ENCODE data around the gene L3MBTL4. TPM values are rescaled to one million over a fixed set of nuclear protein-coding genes. Genes with fewer than 3 reads are reported as not detected.
"Not testable (repeated sequence)": the region's sequence is repeated elsewhere in the genome, so short reads cannot be mapped to it uniquely, and the experiment has no call there.

L3MBTL4 gene
- polyA plus RNA-seq, 3 donors: 1.1 to 1.8 (median 1.7) TPM

DNA sequence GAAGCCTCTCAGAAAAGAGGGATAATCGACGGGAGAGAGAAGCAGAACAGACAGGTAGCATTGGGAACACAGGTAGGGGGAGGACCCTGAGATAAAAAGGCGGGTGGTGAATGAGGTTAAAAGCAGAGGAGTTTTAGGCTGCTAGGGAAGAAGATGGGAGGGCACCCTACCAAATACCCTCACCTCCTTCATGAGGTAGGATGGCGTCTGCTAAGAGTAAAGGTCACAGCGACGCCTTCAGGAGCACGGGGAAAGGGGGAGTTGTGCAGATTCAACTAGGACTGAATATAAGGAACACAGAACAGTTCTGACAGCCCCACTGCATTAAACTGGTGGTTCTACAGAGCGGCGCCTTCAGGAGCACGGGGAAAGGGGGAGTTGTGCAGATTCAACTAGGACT, 142.6 kb downstream of the L3MBTL4 start:
- H3K27ac ChIP-seq (ENCODE audit: low read depth, low read length): not testable (repeated sequence)
- WGBS, 3 donors: 44 to 48% (median 48%) methylated on average over 9 to 10 of the region's 10 CpGs

DNA sequence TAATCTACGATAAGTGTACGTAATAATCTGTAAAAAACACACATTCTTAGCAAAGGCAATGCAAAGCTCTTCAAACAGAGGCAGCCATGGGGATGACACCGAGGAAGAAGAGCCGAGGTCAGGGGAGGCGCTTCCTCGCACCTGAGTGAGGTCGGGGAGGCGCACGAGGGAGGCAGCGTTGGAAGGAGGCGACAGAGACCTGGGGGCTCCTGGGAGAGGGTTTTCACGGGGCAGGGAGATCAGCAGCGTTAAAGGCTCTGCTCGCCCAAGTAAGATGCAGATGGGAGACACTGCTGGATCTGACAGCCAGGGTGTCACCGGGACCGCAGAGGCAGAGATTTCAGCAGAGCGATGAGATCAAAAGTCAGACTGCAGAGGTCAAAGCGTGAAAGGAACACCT, 143.1 kb downstream of the L3MBTL4 start:
- WGBS, 3 donors: 72 to 86% (median 76%) methylated on average over 17 to 18 of the region's 18 CpGs
- no peak overlapping the region for H3K27ac ChIP-seq (ENCODE audit: low read depth, low read length)

DNA sequence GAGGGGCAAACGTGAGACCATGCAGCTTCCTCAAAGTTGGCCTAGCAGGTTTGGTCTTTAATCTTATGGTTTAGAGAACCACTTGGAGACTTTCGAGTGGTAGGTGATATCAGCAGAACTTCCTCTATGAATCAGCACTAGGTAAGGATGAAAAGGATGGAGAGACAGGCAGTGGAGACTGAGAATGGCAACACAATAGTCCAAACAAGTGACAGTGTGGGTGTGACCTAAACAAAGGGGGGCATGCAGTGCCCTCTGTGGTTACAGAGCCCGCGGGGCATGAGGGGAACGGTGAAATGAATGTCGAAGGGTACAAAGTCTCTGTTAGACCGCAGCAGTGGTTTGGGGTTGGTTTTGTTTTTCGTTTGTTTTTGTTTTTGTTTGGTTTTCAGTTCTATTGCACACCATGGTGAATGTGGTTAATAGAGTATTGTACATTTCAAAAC, 143.9 kb downstream of the L3MBTL4 start:
- H3K27ac ChIP-seq (ENCODE audit: low read depth, low read length): no peak overlapping the region
- 79% methylated on average over 8 of the region's 8 CpGs for WGBS, 3 donors

DNA sequence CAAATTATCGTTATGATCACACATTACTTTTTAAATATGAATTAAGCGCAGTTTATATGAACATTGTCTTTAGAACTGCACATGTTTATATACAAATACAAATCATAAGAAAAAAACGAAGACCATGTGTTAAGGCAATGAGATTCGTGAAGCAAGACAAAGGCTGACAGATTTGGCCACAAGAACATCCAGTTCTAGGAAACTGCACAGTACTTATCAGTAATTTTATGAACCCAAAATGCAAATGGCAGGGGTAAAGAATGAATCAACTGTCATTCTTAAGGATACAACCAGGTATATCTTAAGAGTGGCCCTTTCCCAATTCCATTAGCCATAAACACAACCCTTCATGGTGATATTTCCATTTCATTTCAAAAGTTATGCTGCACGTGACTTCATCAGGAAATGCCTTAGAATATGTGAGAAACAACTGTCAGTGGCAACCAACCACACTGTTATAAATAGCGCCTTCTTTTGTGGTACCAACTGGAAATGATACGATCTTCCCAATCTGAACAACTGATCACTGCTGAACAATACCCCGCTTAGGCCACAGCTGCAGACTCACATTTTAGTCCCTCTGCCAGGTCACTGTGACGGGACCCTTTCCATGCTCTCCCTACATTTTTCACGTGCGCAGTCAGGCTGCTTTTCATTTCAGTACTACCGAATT, 144.9 kb downstream of the L3MBTL4 start:
- WGBS, 3 donors: 84 to 88% (median 84%) methylated on average over 12 of the region's 12 CpGs

DNA sequence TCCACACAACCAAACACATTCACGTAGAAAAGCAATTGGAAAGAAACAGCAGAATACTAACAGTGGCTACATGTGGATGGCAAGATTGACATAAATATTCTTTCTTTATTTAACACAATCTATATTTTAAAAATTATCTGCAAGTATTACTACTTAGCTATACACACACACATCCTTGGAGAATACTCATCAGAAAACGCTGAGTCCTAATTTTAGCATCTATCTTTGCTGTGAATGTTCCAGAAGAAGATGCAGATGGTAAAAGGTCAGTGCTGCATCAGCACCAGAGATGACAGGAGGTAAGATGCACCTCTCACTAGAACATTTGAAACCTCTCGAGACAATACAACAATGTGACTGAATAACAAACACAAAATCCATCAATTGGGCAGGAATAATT, 148.5 kb downstream of the L3MBTL4 start:
- H3K27ac ChIP-seq (ENCODE audit: low read depth, low read length): no peak overlapping the region
- 85 to 90% (median 90%) methylated on average over 3 of the region's 3 CpGs for WGBS, 3 donors

More for the DNA sequence above, 144.9 kb downstream of the L3MBTL4 start:
- H3K27ac ChIP-seq (ENCODE audit: low read depth, low read length): no peak overlapping the region

DNA sequence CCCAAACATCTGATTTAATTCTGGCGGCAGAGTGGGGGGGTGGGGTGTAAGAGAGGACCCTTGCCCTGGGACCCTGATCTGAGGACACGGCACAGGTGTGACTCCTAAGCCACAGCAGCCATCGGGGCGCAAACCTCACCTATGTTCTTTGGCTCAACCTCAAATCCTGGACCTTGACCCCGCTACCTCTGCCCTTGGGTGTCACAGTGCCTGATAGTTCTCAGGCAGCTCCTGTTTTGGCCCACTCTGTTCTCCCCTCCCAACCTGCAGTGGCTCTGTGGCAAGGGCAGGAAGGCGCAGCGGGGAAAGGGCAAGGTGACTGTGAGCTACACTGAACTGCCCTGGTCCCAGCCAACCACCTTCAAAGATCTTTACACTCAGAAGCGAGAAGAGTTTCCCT, 152.8 kb downstream of the L3MBTL4 start:
- WGBS, 3 donors: 96 to 97% (median 96%) methylated on average over 8 of the region's 8 CpGs
- no peak overlapping the region for H3K27ac ChIP-seq (ENCODE audit: low read depth, low read length)

DNA sequence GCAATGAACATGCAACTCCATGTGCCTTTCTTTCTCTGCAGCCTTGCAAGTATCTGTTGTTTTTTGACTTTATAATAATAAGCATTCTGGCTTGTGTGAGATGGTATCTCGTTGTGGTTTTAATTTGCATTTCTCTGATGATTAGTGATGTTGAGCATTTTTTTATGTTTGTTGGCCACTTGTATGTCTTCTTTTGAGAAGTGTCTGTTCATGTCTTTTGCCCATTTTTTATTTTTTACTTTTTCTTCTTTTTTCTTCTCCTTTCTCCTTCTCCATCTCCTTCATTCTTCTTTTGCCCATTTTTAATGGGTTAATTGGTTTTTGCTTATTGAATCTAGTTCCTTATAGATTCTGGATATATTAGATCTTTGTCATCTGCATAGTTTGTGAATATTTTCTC, 155.4 kb downstream of the L3MBTL4 start:
- 81 to 96% (median 88%) methylated on average over 1 of the region's 1 CpG for WGBS, 3 donors

DNA sequence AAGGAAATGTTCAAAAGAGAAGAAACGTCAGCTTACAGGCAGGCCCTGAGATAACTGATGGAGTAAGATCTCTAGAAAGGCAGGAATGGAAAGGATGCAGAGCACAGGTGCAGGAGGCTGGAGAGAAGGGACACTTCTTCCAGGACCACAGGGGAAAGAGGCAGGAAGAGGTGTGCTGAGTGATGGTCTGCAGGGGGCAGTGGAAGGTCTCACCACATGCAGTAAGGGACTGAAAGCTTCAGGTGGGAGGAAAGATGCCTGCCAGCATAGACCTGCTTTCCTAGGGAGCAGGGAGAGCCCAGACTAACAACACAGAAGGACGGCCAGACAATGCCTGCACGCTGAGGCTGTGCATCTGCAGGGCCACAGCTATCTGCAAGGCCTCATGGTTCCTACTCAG, 156.8 kb downstream of the L3MBTL4 start:
- WGBS, 3 donors: 89 to 91% (median 91%) methylated on average over 3 of the region's 3 CpGs
- H3K27ac ChIP-seq (ENCODE audit: low read depth, low read length): no peak overlapping the region

More for the DNA sequence above, 155.4 kb downstream of the L3MBTL4 start:
- H3K27ac ChIP-seq (ENCODE audit: low read depth, low read length): not testable (repeated sequence)

DNA sequence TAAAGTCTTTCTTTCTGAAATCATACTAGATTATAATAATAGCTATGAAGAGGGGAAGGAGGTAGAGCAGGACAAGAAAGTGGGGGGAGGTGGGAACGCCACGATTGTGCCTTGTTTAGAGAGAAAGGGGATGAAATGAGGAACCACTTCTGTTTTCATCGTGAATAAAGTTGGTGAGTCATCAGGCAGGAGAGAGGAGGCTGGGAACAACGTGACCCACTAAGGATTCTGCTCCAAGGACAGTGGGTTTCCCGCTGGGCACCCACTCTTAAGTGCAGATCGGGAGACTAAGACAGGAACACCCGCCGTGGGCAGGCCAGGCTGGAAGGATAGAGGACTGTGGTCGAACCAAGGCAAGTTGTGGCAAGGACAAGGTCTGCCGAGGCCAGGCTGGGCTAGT, 158.2 kb downstream of the L3MBTL4 start:
- WGBS, 3 donors: 46 to 80% (median 61%) methylated on average over 10 of the region's 10 CpGs
- H3K27ac ChIP-seq (ENCODE audit: low read depth, low read length): no peak overlapping the region

DNA sequence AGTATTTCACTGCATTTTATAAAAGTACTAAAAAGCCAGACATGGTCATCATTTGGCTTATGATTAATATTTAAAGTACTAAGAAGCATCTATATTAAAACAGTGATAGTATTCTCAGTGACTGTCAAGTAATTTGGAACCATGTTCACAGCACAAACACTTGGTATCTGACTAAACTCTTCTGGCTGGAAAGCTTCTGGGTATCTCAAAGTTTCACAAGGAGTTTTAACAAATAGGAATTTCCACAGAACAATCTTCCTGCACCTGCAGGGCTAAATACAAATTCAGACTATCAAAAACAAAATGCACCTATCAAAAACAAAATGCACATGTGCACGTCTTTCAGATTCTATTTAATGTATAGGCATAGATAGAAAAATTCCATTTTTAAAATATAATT, 158.8 kb downstream of the L3MBTL4 start:
- H3K27ac ChIP-seq (ENCODE audit: low read depth, low read length): no peak overlapping the region
- WGBS, 3 donors: 76 to 82% (median 77%) methylated on average over 1 of the region's 1 CpG

DNA sequence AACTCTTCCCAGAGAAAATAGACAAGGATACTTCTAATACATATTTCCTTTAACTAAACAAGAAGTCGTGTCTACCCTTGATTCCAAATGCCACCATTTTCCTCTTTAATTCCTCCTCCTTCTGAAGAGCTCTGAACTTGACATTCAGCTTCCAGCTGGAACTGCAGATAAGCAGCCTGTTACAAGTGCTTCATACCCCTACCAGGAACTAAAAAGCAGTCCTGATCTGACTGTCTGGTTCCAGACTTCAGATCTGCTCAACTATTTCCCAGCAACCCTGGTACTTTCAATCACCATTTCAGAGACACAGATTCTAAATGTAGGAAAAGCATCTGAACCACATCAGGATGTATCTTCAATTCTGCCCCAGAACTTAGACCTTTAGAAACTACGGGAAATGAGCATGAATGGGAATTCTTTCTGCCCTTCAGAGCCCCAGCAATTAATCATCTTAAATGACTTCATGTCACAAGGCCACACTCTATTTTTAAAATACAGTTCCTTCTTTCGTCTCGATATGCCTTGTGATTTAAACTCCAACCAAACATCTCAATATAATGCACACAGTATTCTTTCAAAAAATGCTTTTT, 159.5 kb downstream of the L3MBTL4 start:
- H3K27ac ChIP-seq (ENCODE audit: low read depth, low read length): no peak overlapping the region
- 16 to 36% (median 35%) methylated on average over 4 of the region's 4 CpGs for WGBS, 3 donors

DNA sequence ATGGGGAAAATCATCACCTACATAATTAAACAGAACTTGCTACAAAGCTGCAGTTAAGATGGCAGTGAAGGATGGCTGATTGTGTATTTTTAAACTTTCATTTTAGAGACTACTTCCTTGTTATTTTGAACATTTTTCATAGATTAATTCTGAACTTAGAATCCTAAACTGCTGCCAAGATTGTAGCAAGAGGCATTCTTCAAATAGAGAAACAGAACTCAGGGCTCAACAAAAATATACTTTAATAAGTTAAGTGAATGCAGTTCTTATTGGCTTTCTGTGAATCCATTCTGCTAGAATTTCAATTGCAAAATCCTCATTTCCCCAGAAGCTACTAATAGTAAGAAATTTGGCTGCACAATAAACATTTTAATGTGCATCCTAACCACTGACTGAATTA, 160.3 kb downstream of the L3MBTL4 start:
- H3K27ac ChIP-seq (ENCODE audit: low read depth, low read length): no peak overlapping the region

DNA sequence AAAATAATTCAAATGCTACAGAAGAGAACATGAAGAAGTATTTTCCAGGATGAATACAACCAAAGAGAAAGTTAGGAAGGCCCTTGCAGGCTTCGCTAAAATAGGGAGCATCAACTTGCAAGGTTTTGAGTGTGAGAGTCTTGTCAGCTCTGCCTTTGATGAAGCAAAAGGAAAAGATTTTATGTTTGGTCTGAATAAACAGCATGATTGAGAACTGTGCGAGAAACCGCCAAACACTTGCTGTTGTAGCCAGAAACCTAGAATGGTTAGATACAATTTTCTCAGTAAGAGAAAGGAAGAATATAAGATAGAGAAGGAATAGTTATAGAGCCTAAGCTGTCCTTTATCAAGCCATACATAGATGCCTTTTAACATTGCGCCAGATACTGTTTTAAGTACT, 163.6 kb downstream of the L3MBTL4 start:
- 91 to 97% (median 94%) methylated on average over 4 of the region's 4 CpGs for WGBS, 3 donors
- no peak overlapping the region for H3K27ac ChIP-seq (ENCODE audit: low read depth, low read length)

DNA sequence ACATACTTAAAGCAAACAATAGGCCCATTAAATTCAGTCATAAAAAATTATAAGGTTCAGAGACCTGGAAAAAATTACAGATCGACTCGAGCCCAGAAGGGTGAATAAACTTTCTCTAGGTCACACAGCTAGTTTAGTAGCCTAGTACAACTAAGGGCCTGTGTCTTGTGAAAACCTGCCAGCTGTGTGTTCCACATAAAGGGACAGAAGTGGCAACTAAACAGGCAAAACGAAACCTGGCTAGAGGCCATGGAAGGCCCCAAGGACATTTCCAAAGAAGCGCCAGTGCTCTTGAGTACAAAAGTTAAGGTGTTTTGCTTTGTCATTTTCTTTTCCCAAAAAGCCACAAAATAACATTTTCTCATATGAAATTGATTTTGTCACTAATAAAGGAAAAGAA, 164.9 kb downstream of the L3MBTL4 start:
- no peak overlapping the region for H3K27ac ChIP-seq (ENCODE audit: low read depth, low read length)
- WGBS, 3 donors: 35 to 78% (median 64%) methylated on average over 4 of the region's 4 CpGs

DNA sequence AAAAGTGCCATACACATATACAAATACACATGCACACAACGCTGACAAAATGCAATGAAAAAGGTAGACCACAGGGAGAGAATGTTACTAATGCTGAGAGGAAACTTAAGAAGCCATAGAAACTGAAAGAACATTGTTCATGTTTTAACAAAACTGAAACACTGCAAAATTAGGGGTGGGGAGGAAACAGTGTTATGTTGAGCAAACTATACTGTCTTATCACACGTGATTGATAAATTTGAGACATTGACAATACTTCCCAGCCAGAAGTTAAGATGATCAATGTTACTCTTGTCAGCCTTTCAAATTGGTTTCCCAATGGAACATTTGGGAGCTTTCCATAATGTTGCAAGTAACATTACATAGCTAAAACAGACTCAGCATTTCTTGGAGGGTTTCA, 165.5 kb downstream of the L3MBTL4 start:
- H3K27ac ChIP-seq (ENCODE audit: low read depth, low read length): no peak overlapping the region
- 44 to 61% (median 57%) methylated on average over 2 of the region's 2 CpGs for WGBS, 3 donors

DNA sequence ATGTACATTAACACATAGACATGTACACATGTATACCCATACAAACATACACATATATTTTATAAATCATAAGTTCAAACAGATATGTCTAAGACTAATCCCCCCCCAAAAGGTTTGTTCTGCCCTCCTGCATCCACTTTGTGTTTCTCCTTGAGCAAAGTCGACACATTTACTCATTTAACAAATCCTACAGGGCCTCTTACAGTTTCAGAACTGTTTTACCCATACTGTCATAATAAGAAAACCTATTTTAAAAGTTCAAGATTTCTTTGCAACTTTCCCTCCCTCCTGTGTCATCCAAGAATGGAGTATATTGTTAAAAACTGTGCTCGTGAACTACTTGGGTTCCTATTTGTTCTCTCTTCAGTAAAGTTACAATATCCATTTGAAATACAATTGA, 166.7 kb downstream of the L3MBTL4 start:
- no peak overlapping the region for H3K27ac ChIP-seq (ENCODE audit: low read depth, low read length)
- WGBS, 3 donors: 88 to 97% (median 89%) methylated on average over 2 of the region's 2 CpGs

DNA sequence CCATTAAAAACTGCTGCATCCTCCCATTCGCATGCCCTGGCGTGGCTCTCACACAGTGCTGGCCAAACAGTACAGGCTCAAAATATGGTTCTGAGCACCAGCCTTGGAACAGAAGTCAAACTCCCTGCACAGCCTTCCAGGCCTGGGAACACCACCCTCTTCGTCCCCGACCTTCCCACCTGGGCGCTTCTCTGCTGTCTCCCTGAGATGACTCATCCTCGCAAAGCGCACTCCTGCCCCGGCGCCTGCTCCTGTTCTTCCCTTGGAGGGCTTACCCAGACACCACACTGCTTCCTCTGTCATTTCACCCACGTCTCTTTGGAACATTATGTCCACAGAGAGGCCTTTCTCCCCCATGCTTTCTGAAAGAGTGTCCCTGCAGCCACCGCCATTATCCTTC, 172.7 kb downstream of the L3MBTL4 start:
- H3K27ac ChIP-seq (ENCODE audit: low read depth, low read length): no peak overlapping the region
- WGBS, 3 donors: 91 to 96% (median 95%) methylated on average over 11 of the region's 11 CpGs

DNA sequence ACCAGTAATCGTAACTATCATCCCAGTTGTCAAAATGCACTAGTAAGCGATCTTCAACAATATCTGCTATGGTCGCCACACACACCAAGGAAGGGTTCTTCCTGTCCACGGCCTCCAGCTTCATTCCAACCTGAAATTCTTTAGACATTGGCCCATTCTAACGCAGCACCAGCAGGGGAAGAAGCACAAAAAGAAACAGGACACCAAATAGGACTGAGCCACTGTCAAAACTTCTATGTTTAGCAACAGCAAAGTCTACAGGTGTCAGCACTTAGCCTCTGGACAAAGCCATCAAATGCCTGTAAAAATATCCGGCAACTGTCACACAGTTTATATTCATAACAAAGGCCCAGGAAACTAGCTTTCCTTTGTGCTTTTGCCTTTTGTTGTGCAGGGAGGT, 175.0 kb downstream of the L3MBTL4 start:
- WGBS, 3 donors: 87 to 91% (median 87%) methylated on average over 6 of the region's 6 CpGs
- H3K27ac ChIP-seq (ENCODE audit: low read depth, low read length): no peak overlapping the region

DNA sequence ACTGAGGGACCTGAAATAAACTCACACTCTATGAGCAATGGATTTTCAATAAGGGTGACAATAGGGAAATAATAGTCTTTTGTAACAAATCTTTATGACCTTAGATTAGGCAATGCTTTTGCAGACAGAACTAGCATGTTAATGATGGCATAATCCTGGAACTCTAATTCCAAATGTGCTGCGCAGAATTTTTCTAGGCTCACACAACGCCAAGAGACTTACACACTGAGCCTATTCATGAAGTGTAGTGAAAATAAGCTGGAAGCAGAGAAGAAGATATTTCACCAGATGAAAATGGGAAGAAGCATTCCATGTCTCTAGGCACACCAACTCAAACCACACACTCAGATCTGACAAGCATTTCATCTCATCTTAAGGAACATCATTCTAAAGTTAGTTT, 178.5 kb downstream of the L3MBTL4 start:
- H3K27ac ChIP-seq (ENCODE audit: low read depth, low read length): no peak overlapping the region
- 85 to 91% (median 88%) methylated on average over 2 of the region's 2 CpGs for WGBS, 3 donors

DNA sequence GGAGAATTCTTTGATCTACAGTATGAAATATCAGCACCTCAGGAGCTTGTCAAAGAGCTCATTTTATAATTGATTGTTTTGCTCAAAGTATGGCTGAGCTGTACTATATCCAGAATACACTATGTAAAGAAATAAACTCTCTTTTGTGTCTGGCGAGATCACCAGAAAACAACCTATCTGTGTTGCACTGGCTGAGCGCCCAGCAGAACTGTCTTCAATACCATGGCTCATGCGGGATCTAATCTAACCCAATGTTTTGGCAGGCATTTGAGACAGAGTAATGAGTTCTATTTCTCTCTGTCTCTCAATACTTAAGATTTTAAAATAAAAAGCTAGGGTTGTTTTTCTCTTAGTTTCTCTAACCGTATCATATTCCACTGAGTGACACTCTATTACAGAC, 192.4 kb downstream of the L3MBTL4 start:
- no peak overlapping the region for H3K27ac ChIP-seq (ENCODE audit: low read depth, low read length)
- 84 to 90% (median 89%) methylated on average over 4 of the region's 4 CpGs for WGBS, 3 donors
